GM12878 (cell line): Measurements from ENCODE around the gene MRPL18. TPM values are rescaled to one million over a fixed set of nuclear protein-coding genes. Genes with fewer than 3 reads are reported as not detected.

Source experiments
- ATAC-seq: fragments of 200-7000 bp; cut with Tn5 transposase; 3 replicates; pipeline ENCODE4 v1.9.1; 2020; ENCODE audit warnings: mild to moderate bottlenecking, moderate library complexity
- BruUV-seq: library from RNA; stranded (reverse); fragments of 400-500 nt; replicated peaks from 2 replicates; lab custom pipeline; 2021; lab: Mats Ljungman, UMichigan
- CTCF ChIA-PET: fragments of 300-600 bp; sonication (Branson Sonifier 250); formaldehyde crosslinking; extraction: SDS; loops from one replicate; lab custom pipeline; 2021; ENCODE audit warnings: inconsistent platforms; lab: Yijun Ruan, JAX
- POLR2A ChIA-PET: fragments of 350-600 bp; formaldehyde crosslinking; extraction: SDS; loops from one replicate; lab custom pipeline; 2021; ENCODE audit warnings: inconsistent platforms; lab: Charles Lee
- RAD21 ChIA-PET: fragments of 300-600 bp; sonication (Branson Sonifier 250); formaldehyde crosslinking; loops from one replicate; lab custom pipeline; 2023; ENCODE audit warnings: antibody characterized with exemption; ENCODE audit not compliant: unreplicated experiment; lab: Charles Lee
- SMC1A ChIA-PET: fragments of 300-600 bp; sonication (Branson Sonifier 250); formaldehyde crosslinking; loops from one replicate; lab custom pipeline; 2023; ENCODE audit not compliant: unreplicated experiment, uncharacterized antibody; lab: Charles Lee
- DNase-seq: peaks from one replicate; pipeline ENCODE4 v3.0.0-alpha.2; 2011; ENCODE audit warnings: low read depth, low spot score
- FAIRE-seq: peaks from 3 replicates; lab custom pipeline; 2011; peaks lifted over from hg19 to GRCh38; lab: Jason Lieb, UNC
- H2AFZ ChIP-seq: 2 replicates; pipeline ENCODE4 v1.6.0; 2011; ENCODE audit warnings: low read depth, low read length, control low read depth; ENCODE audit not compliant: control insufficient read depth
- H3K27ac ChIP-seq: 2 replicates; pipeline ENCODE4 v1.5.1; 2011; ENCODE audit warnings: control low read depth; ENCODE audit not compliant: control insufficient read depth, insufficient read depth
- H3K27me3 ChIP-seq, 2 experiments: replicated peaks in 1 of 2; 2 replicates each; pipeline versions ENCODE4 v1.6.0 to v1.6.1; 2011; ENCODE audit warnings: low read length in 1 of 2; ENCODE audit not compliant: control insufficient read depth in 2 of 2, insufficient read depth in 2 of 2
- H3K36me3 ChIP-seq, 2 experiments: 2 replicates each; pipeline ENCODE4 v1.5.1; 2011; ENCODE audit warnings: low read length in 1 of 2; ENCODE audit not compliant: control insufficient read depth in 2 of 2, insufficient read depth in 2 of 2
- H3K4me1 ChIP-seq: 2 replicates; pipeline ENCODE4 v1.6.1; 2011; ENCODE audit warnings: mild to moderate bottlenecking, low read length, moderate library complexity, mixed read lengths; ENCODE audit not compliant: control insufficient read depth, insufficient read depth
- H3K4me2 ChIP-seq: 2 replicates; pipeline ENCODE4 v1.6.0; 2011; ENCODE audit warnings: control low read depth; ENCODE audit not compliant: control insufficient read depth, insufficient read depth
- H3K4me3 ChIP-seq: fragments of 200-600 bp; sonication (generic); 2 replicates; pipeline ENCODE4 v1.5.1; 2016
- H3K79me2 ChIP-seq: 2 replicates; pipeline ENCODE4 v1.6.0; 2011; ENCODE audit warnings: low read length; ENCODE audit not compliant: control insufficient read depth, insufficient read depth
- H3K9ac ChIP-seq: 2 replicates; pipeline ENCODE4 v1.8.0; 2011; ENCODE audit warnings: low read length, control low read depth, mixed read lengths; ENCODE audit not compliant: control insufficient read depth, insufficient read depth
- H3K9me3 ChIP-seq: replicated peaks from 3 replicates; pipeline ENCODE4 v1.5.1; 2011; ENCODE audit warnings: mild to moderate bottlenecking, low read length; ENCODE audit not compliant: control insufficient read depth, insufficient read depth
- H4K20me1 ChIP-seq: 2 replicates; pipeline ENCODE4 v1.6.0; 2011; ENCODE audit not compliant: control insufficient read depth, insufficient read depth
- HDGF ChIP-seq: fragments of 450-650 bp; IDR thresholded peaks from 2 replicates; pipeline ENCODE4 v1.6.1; 2016; ENCODE audit warnings: antibody characterized with exemption
- HSF1 ChIP-seq: fragments of 150-350 bp; IDR thresholded peaks from 2 replicates; pipeline ENCODE4 v1.6.1; 2014; ENCODE audit warnings: mild to moderate bottlenecking, low read depth, low read length
- PAX5 ChIP-seq: IDR thresholded peaks from 2 replicates; pipeline ENCODE4 v1.6.1; 2011; ENCODE audit warnings: low read depth, low read length, borderline replicate concordance
- RBBP5 ChIP-seq: fragments of 200-600 bp; sonication (generic); conservative IDR thresholded peaks from 2 replicates; pipeline ENCODE4 v1.6.1; 2016
- SPI1 ChIP-seq: IDR thresholded peaks from 2 replicates; pipeline ENCODE4 v1.6.1; 2011; ENCODE audit warnings: low read depth, mild to moderate bottlenecking, low read length, moderate library complexity, borderline replicate concordance; ENCODE audit not compliant: insufficient read depth
- YBX1 ChIP-seq: fragments of 450-650 bp; IDR thresholded peaks from 2 replicates; pipeline ENCODE4 v1.6.1; 2016; ENCODE audit warnings: antibody characterized with exemption
- ZNF592 ChIP-seq: fragments of 450-650 bp; IDR thresholded peaks from 2 replicates; pipeline ENCODE4 v1.6.1; 2017; ENCODE audit warnings: mild to moderate bottlenecking, moderate library complexity
- WGBS: methylation state at CpG from one replicate; pipeline ENCODE4 v1.1.6; 2016; ENCODE audit warnings: low lambda C conversion rate; ENCODE audit not compliant: insufficient replicate concordance, insufficient coverage; ENCODE audit errors: missing lambda C conversion rate; 5-methylcytosine and 5-hydroxymethylcytosine counted together
- in situ Hi-C: fragments of 300-500 bp; cut with MboI; formaldehyde crosslinking; loops from 9 replicates; pipeline ENCODE4 v1.14.3; 2018; ENCODE audit warnings: mixed read lengths
- intact Hi-C: fragments of 100-400 bp; cut with micrococcal nuclease; formaldehyde crosslinking; loops from one replicate; pipeline ENCODE4 v1.14.2; 2022; ENCODE audit not compliant: unreplicated experiment
- polyA plus RNA-seq, 11 experiments: library from polyadenylated mRNA; depleted of rRNA in 4 of 11; unstranded in 6 of 11; stranded (reverse) in 5 of 11; fragments of >200 nt; fragmentation: Nextera tagmentation in 4 of 11; fragmentation: Illumina TruSeq in 1 of 11; extraction: Ambion mirVana in 4 of 11; extraction: Trizol in 1 of 11; gene quantifications; 1 replicate in 1 of 11; 2 replicates in 10 of 11; pipeline versions ENCODE4 v1.2.1 to v1.2.3, GENCODE V29; 2011 to 2016; ENCODE audit warnings: inconsistent platforms in 2 of 11, missing spikeins in 2 of 11, low read depth in 1 of 11
- total RNA-seq, 4 experiments: library from RNA; depleted of rRNA in 3 of 4; stranded (reverse); fragments of >200 nt in 3 of 4; fragmentation: Illumina TruSeq in 1 of 4; extraction: Trizol in 1 of 4; gene quantifications; 2 replicates each; pipeline versions ENCODE4 v1.2.1 to v1.2.3, GENCODE V29; 2013 to 2021
- TF ChIP-seq, protein P1 (sequence below): fragments of 450-650 bp; IDR thresholded peaks from 2 replicates; pipeline ENCODE4 v1.6.1; 2016; ENCODE audit warnings: mild to moderate bottlenecking, moderate library complexity, borderline replicate concordance
- TF ChIP-seq, protein P2 (sequence below): fragments of 450-650 bp; IDR thresholded peaks from 2 replicates; pipeline ENCODE4 v1.6.1; 2017; ENCODE audit warnings: borderline replicate concordance

MRPL18 gene
- total and polyA plus RNA-seq, 10 of the 15 experiments (the other 5 are each of a cell fraction or from before 2014, with no cell fraction given): 68.5 to 203 (median 116) TPM

DNA sequence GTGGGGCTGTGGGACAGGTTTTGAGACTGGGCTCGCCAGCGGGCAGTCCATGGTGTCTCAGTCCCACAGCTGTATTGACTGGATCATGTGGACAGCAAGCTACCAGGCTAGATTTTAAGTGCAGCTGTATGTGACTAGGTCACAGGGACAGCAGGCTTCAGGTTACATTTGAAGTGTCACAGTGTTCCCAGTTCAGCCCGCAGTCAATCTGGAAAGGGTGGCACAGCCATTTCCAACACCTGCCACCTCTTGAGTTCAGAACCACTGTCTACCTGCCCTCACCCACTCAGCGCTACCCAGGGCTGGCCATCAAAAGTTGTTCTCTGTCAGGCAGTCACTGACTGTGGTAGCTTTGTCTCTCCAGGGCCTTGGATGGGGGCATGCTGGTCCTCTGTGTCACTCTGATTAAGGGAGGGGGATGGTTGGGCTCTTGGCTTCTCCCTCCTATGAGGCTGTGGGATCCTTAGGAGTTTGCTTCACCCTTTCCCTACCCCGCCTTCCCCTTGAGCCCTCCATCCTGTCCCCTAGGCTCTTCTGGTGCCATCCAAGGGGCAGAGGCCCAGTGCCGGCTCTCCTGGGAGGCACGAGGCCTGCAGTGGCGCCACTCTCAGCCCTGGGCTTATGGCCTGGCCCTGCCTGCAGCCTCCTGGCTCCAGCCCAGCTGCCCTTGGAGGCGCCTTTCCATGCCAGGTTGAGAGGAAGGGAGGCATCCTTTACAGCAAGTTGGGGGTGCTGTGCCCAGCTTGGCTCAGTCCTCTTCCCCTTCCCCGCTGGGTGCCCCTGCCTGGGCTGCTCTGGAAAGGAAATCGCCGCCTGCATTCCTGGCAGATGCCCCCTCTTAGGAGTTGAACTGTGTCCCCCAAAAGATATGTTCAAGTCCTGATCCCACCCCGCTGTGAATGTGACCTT lies 54.7 kb downstream of the MRPL18 start:
- ATAC-seq (no peak), DNase-seq (no peak), FAIRE-seq (no peak)
- Histone ChIP-seq H4K20me1 (no peaks in the 10 kb centered on the region), H3K36me3 (no peaks in the 10 kb centered on the region), H2AFZ (no peak overlapping the region), H3K9me3 (no peaks in the 10 kb centered on the region; the same call in 2 of the 3 replicates), H3K4me3 (no peak overlapping the region), H3K9ac (no peak overlapping the region), H3K27me3 (no peaks in the 10 kb centered on the region), H3K4me1 (no peaks in the 10 kb centered on the region), H3K4me2 (no peak overlapping the region), H3K79me2 (no peaks in the 10 kb centered on the region), H3K27ac (no peak overlapping the region)
- in situ Hi-C loops: no loop called here
- ChIA-PET POLR2A (no interaction called here), RAD21 (no interaction called here), CTCF (interaction anchor here (1.2 kb wide), 1 partner anchor 15 kb away, joined by 3 read pairs; no protein-coding TSS in a partner anchor), SMC1A (interaction anchor here (0.5 kb wide), 1 partner anchor 264 kb away, joined by 3 read pairs; no protein-coding TSS in a partner anchor)
- BruUV-seq: no TSS peak
- intact Hi-C loops: no loop called here
- 68% methylated on average over 13 of the region's 13 CpGs for WGBS
- TF ChIP-seq SPI1: no peak
- TF ChIP-seq ZNF592: no peak
- no peak for TF ChIP-seq YBX1
- TF ChIP-seq, protein P1, sequence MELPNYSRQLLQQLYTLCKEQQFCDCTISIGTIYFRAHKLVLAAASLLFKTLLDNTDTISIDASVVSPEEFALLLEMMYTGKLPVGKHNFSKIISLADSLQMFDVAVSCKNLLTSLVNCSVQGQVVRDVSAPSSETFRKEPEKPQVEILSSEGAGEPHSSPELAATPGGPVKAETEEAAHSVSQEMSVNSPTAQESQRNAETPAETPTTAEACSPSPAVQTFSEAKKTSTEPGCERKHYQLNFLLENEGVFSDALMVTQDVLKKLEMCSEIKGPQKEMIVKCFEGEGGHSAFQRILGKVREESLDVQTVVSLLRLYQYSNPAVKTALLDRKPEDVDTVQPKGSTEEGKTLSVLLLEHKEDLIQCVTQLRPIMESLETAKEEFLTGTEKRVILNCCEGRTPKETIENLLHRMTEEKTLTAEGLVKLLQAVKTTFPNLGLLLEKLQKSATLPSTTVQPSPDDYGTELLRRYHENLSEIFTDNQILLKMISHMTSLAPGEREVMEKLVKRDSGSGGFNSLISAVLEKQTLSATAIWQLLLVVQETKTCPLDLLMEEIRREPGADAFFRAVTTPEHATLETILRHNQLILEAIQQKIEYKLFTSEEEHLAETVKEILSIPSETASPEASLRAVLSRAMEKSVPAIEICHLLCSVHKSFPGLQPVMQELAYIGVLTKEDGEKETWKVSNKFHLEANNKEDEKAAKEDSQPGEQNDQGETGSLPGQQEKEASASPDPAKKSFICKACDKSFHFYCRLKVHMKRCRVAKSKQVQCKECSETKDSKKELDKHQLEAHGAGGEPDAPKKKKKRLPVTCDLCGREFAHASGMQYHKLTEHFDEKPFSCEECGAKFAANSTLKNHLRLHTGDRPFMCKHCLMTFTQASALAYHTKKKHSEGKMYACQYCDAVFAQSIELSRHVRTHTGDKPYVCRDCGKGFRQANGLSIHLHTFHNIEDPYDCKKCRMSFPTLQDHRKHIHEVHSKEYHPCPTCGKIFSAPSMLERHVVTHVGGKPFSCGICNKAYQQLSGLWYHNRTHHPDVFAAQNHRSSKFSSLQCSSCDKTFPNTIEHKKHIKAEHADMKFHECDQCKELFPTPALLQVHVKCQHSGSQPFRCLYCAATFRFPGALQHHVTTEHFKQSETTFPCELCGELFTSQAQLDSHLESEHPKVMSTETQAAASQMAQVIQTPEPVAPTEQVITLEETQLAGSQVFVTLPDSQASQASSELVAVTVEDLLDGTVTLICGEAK: no peak
- TF ChIP-seq PAX5: no peak
- no peak for TF ChIP-seq HSF1
- TF ChIP-seq RBBP5: no peak
- TF ChIP-seq HDGF: no peak
- TF ChIP-seq, protein P2, sequence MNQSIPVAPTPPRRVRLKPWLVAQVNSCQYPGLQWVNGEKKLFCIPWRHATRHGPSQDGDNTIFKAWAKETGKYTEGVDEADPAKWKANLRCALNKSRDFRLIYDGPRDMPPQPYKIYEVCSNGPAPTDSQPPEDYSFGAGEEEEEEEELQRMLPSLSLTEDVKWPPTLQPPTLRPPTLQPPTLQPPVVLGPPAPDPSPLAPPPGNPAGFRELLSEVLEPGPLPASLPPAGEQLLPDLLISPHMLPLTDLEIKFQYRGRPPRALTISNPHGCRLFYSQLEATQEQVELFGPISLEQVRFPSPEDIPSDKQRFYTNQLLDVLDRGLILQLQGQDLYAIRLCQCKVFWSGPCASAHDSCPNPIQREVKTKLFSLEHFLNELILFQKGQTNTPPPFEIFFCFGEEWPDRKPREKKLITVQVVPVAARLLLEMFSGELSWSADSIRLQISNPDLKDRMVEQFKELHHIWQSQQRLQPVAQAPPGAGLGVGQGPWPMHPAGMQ: no peak
